Raji (cell line): Measurements from ENCODE around the gene EXOC2.

ENCODE experiments used
- POLR2A ChIP-seq: IDR thresholded peaks from 2 replicates; pipeline ENCODE4 v1.6.1; 2011; ENCODE audit warnings: low read depth, low read length, control low read depth; ENCODE audit not compliant: insufficient read depth

Gene EXOC2

GRCh38 chr6:599576-600448 lies 93.1 kb downstream of the EXOC2 start:
- TF ChIP-seq POLR2A = no peak

- no peak for TF ChIP-seq POLR2A
Observed at GRCh38 chr6:593907-594212, 99.1 kb downstream of the EXOC2 start.

- TF ChIP-seq POLR2A = no peak
Observed at GRCh38 chr6:593139-593906, 99.6 kb downstream of the EXOC2 start.

GRCh38 chr6:589090-589489 lies 103.8 kb downstream of the EXOC2 start:
- no peak for TF ChIP-seq POLR2A

- TF ChIP-seq POLR2A = no peak
Observed at GRCh38 chr6:586553-586952, 106.4 kb downstream of the EXOC2 start.

GRCh38 chr6:583635-584034 lies 109.3 kb downstream of the EXOC2 start:
- no peak for TF ChIP-seq POLR2A

- TF ChIP-seq POLR2A = no peak
Observed at GRCh38 chr6:583116-583515, 109.8 kb downstream of the EXOC2 start.

- no peak for TF ChIP-seq POLR2A
Observed at GRCh38 chr6:582370-582769, 110.6 kb downstream of the EXOC2 start.

- no peak for TF ChIP-seq POLR2A
Observed at GRCh38 chr6:579339-579738, 113.6 kb downstream of the EXOC2 start.

GRCh38 chr6:572596-573265 lies 120.2 kb downstream of the EXOC2 start:
- TF ChIP-seq POLR2A = no peak

- TF ChIP-seq POLR2A = no peak
Observed at GRCh38 chr6:571892-572291, 121.0 kb downstream of the EXOC2 start.

- TF ChIP-seq POLR2A = no peak
Observed at GRCh38 chr6:570825-571224, 122.1 kb downstream of the EXOC2 start.

- no peak for TF ChIP-seq POLR2A
Observed at GRCh38 chr6:568954-569523, 123.9 kb downstream of the EXOC2 start.

- no peak for TF ChIP-seq POLR2A
Observed at GRCh38 chr6:568085-568484, 124.9 kb downstream of the EXOC2 start.

GRCh38 chr6:563863-564262 lies 129.1 kb downstream of the EXOC2 start:
- TF ChIP-seq POLR2A = no peak
